NOMO-1 (cell line): ENCODE measurements around the gene UTP20.
"Not testable (repeated sequence)": the region's sequence is repeated elsewhere in the genome, so short reads cannot be mapped to it uniquely, and the experiment has no call there.

Experiments
- DNase-seq, 2 experiments: peaks; one replicate each; lab custom pipeline; 2025; ENCODE audit not compliant: unreplicated experiment in 2 of 2; lab: John Stamatoyannopoulos, UW

The UTP20 gene

GRCh38 chr12:101325590-101325989, 45.7 kb downstream of the UTP20 start:
- DNase-seq, result no peak

DNA sequence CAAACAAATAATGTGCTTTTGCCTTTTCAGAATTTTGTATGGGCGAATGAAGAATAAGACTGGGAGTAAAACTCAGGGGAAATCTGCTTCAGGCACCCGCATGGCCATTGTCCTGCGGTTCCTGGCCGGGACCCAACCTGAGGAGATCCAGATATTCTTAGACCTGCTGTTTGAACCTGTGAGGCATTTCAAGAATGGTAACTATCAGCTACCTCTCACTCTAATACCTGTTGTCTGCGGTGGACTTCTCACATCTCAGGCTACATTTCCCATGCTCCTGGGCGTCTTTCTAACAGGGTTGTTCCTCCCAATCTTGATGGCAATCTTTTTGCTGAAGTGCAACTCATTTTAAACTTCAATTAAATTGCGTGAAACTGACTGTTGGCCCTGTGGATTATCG, 47.1 kb downstream of the UTP20 start:
- DNase-seq, result no peak

DNA sequence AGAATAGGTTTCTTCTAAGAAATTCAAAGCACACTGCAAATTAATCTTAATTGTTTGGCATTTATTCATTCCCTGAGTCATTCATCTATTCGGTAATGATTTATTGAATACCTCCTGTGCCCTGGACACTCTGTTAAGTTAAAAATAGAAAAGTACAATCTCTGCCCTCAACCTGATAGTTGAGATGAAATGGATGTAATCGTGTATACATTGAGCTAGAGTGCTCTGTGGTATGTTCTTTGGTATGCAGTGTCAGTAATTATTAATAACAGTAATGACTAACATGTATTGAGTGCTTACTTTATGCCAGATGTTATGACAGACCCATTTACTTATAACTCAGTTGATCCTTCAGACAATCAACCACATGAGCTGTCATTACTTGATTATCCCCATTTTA, 47.6 kb downstream of the UTP20 start:
- no peak for DNase-seq

DNA sequence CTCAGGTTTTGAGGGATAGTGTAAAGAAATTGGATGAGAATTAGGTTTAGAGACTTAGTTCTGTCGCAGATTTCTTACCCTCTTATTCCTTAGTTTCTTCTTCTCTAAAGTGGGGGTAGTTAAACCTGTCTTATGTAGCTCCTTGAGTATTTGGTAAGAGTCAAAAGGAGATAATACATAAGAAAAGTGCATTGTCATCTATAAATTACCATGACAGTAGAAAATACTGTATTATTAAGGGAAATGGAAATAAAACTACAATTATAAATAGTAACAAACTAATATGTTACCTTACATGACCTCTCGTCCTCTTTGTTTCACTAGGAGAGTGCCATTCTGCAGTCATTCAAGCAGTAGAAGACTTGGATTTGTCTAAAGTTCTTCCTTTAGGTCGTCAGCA, 49.0 kb downstream of the UTP20 start:
- no peak for DNase-seq

- DNase-seq, result no peak
Measured at GRCh38 chr12:101330631-101331030, 50.7 kb downstream of the UTP20 start.

- DNase-seq, result no peak
Measured at GRCh38 chr12:101336437-101336836, 56.5 kb downstream of the UTP20 start.

- DNase-seq, result no peak
Measured at GRCh38 chr12:101338087-101338486, 58.2 kb downstream of the UTP20 start.

- no peak for DNase-seq
Measured at GRCh38 chr12:101343893-101344292, 64.0 kb downstream of the UTP20 start.

DNA sequence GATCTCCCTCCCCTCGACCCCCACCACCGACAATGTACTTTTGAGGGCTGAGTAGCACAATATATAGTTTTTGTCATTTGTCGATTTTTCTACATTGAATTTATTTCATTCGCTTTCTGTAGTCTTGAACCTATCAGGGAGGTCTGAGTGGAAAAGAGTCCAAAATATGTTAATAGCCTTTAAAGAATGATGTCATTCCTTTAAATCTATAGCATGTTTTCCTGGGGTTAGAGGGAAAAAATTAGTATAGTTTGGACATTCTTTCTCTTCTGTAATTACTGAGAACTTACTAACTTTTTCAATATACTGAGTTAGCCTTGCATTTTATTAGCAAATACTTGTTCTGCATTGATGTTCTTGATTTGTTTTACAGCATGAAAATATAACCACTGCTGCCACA, 71.8 kb downstream of the UTP20 start:
- no peak for DNase-seq

GRCh38 chr12:101356794-101357193, 76.9 kb downstream of the UTP20 start:
- peak; percentile 26 to 71 for DNase-seq

- no peak for DNase-seq
Measured at GRCh38 chr12:101361455-101361854, 81.5 kb downstream of the UTP20 start.

GRCh38 chr12:101368016-101368415, 88.1 kb downstream of the UTP20 start:
- DNase-seq, result no peak

- DNase-seq, result no peak
Measured at GRCh38 chr12:101372431-101372830, 92.5 kb downstream of the UTP20 start.

- no peak for DNase-seq
Measured at GRCh38 chr12:101375573-101375972, 95.7 kb downstream of the UTP20 start.

- no peak for DNase-seq
Measured at GRCh38 chr12:101379149-101379548, 99.2 kb downstream of the UTP20 start.

DNA sequence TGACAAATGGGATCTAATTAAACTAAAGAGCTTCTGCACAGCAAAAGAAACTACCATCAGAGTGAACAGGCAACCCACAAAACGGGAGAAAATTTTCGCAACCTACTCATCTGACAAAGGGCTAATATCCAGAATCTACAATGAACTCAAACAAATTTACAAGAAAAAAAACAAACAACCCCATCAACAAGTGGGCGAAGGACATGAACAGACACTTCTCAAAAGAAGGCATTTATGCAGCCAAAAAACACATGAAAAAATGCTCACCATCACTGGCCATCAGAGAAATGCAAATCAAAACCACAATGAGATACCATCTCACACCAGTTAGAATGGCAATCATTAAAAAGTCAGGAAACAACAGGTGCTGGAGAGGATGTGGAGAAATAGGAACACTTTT, 111.3 kb downstream of the UTP20 start:
- not testable (repeated sequence) for DNase-seq

DNA sequence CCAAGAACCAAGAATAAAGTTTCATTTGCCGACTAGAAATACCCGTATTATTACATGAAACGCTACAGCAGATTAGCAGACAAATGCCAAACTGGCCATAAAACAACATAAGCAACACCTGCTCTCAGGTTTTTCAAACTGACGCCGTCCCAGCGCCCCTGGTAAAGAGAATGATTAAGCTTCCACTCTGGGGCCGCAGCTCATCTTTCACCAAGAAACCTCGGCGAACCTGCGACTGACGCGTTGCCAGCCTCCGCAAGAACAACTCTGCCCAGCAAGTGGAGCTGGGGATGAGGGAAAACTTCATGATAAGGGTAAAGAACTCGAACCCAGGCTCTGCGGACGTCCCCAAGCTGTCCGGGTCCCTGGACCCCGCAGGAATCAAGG, 127.1 kb downstream of the UTP20 start:
- peak in 1 of 2 experiments; percentile 38 for DNase-seq

GRCh38 chr12:101407436-101408345, 127.8 kb downstream of the UTP20 start, which contains the start of gene ARL1:
Gene ARL1 (minus strand): TSS chr12:101407772. CDS start chr12:101407645, 127 bp downstream.
- DNase-seq, result peak; percentile 71 to 75

DNA sequence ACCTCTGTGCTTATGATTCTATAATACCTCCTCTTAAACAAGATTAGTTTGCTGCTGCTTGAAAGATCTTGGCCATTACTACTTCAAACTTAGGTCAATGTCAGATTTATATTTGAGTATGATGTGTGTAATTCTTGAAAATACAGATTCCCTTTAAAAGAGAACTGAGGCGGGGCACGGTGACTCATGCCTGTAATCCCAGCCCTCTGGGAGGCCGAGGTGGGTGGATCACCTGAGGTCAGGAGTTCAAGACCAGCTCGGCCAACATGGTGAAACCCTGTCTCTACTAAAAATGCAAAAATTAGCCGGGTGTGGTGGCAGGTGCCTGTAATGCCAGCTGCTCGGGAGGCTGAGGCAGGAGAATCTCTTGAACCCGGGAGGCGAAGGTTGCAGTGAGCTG, 130.3 kb downstream of the UTP20 start:
- DNase-seq, result not testable (repeated sequence)

GRCh38 chr12:101414533-101415119, 134.7 kb downstream of the UTP20 start:
- peak; percentile 2 to 64 for DNase-seq

DNA sequence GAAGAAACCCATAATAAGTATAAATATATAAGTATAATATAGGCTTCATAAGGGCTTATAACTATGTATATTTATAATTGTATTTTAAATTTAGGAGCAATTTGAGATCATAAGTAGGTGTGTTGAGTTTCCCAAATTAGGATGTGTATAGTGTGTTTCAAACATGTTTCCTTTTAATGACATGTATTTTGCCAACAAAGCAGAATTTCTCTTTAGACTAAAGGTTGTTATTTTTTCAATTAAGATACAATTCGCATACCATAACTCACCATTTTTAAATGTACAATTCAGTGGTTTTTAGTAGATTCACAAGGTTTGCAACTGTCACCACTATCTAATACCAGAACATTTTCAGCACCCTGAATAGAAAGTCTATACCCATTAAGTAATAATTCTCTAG, 135.3 kb downstream of the UTP20 start:
- DNase-seq, result no peak

GRCh38 chr12:101422066-101422465, 142.2 kb downstream of the UTP20 start:
- DNase-seq, result not testable (repeated sequence)
